ENCODE measurements around the gene FCGR1A. TPM values are rescaled to one million over a fixed set of nuclear protein-coding genes. Genes with fewer than 3 reads are reported as not detected.
"Not testable (repeated sequence)": the region's sequence is repeated elsewhere in the genome, so short reads cannot be mapped to it uniquely, and the experiment has no call there.

The FCGR1A gene
- not detected in 2 replicates for total RNA-seq (2012; rRNA removed)
- polyA plus RNA-seq (2012; rRNA removed): not detected in 2 replicates
- not detected in 2 replicates for polyA plus RNA-seq (2012; cell fraction: cytosol; rRNA removed)
- polyA plus RNA-seq (2012; cell fraction: nucleus; rRNA removed; ENCODE audit: low replicate concordance): not detected in 2 replicates
- not detected for Bru-seq, nascent RNA
- BruChase-seq, experiment 1, labeled RNA remaining after a 6-hour chase: not detected
- not detected for BruChase-seq, experiment 2, labeled RNA remaining after a 2-hour chase
- long read RNA-seq: 0 reads

- DNase-seq; H3K9me3 ChIP-seq (ENCODE audit: control insufficient read depth, insufficient read depth, low read length); intact Hi-C loops (cut with micrococcal nuclease); H3K18ac ChIP-seq (ENCODE audit: low read depth, low read length); H3K56ac ChIP-seq (ENCODE audit: extremely low read depth, insufficient read depth, low read length); ATAC-seq (ENCODE audit: low read depth); H2AK9ac ChIP-seq (replicated peaks; ENCODE audit: low read depth, low read length, poor library complexity); H2BK5ac ChIP-seq (ENCODE audit: low read depth, low read length, poor library complexity, severe bottlenecking); H2BK120ac ChIP-seq (ENCODE audit: low read depth, low read length); H3K36me3 ChIP-seq (ENCODE audit: control insufficient read depth, insufficient read depth, low read length); H3K4me3 ChIP-seq (ENCODE audit: insufficient read depth, low read depth, low read length); dilution Hi-C loops (cut with HindIII; ENCODE audit: low sequenced_read_pairs, unreplicated experiment); H3K27ac ChIP-seq (ENCODE audit: insufficient read depth, low read length); H3K27me3 ChIP-seq (ENCODE audit: control insufficient read depth, insufficient read depth, low read length); H4K20me1 ChIP-seq (ENCODE audit: insufficient read depth, low read length); H4K5ac ChIP-seq (ENCODE audit: low read depth, low read length); H4K91ac ChIP-seq (ENCODE audit: insufficient read depth, low read depth, low read length); H2BK20ac ChIP-seq (ENCODE audit: low read depth, low read length); H3K4me2 ChIP-seq (ENCODE audit: low read depth, low read length); POLR2A ChIA-PET (ENCODE audit: unreplicated experiment); H3K4me1 ChIP-seq (ENCODE audit: control insufficient read depth, insufficient read depth, low read length); in situ Hi-C loops (cut with MboI; ENCODE audit: low sequenced_read_pairs); CTCF ChIA-PET; H3K9ac ChIP-seq (ENCODE audit: low read depth, low read length); BruUV-seq (replicated peaks); H3K9me1 ChIP-seq (ENCODE audit: insufficient read depth, low read length); H3K79me1 ChIP-seq (ENCODE audit: low read depth in 1 of 2, low read length in 2 of 2); H3K14ac ChIP-seq (replicated peaks; ENCODE audit: low read depth, low read length); H3K4ac ChIP-seq (ENCODE audit: low read depth, low read length); H4K8ac ChIP-seq (ENCODE audit: low read depth in 2 of 2, low read length in 2 of 2); H2BK15ac ChIP-seq (ENCODE audit: low read depth, low read length); H3K23ac ChIP-seq (ENCODE audit: low read depth, low read length); H2AFZ ChIP-seq (replicated peaks; ENCODE audit: low read length, poor library complexity); H2AK5ac ChIP-seq (ENCODE audit: low read depth, low read length): not testable (repeated sequence)
- no CpG with 5 or more reads among the region's 2 CpGs for WGBS, 2 experiments (ENCODE audit: extremely low coverage in 2 of 2, insufficient read length in 1 of 2)
These were observed at the start of gene FCGR1A for GRCh38 chr1:149782600-149782999. Gene FCGR1A (plus strand): TSS chr1:149782694. CDS start chr1:149782744, 50 bp downstream.

DNA sequence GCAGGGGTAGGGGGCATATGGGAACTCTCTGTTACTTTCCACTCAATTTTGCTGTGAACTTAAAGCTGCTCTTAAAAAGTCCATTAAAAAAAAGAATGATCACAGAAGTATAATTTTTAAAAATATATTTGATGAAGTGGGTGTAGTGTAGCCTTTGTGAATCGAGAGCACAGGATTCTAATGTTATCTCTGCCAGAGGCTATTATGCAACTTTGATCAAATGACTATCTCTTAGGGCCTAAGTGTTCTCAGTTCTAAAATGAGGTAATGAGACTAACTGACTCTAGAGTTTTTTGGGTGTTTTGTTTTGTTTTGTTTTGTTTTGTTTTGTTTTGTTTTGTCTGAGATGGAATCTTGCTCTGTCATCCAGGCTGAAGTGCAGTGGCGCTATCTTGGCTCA, 49.7 kb upstream of the FCGR1A start:
- H3K9ac ChIP-seq (ENCODE audit: low read depth, low read length); dilution Hi-C loops (cut with HindIII; ENCODE audit: low sequenced_read_pairs, unreplicated experiment); H3K27me3 ChIP-seq (ENCODE audit: control insufficient read depth, insufficient read depth, low read length); H2BK5ac ChIP-seq (ENCODE audit: low read depth, low read length, poor library complexity, severe bottlenecking); ATAC-seq (ENCODE audit: low read depth); BruUV-seq (replicated peaks); H3K4ac ChIP-seq (ENCODE audit: low read depth, low read length); H3K14ac ChIP-seq (replicated peaks; ENCODE audit: low read depth, low read length); H4K8ac ChIP-seq (ENCODE audit: low read depth in 2 of 2, low read length in 2 of 2); H3K79me1 ChIP-seq (ENCODE audit: low read depth in 1 of 2, low read length in 2 of 2); H2BK20ac ChIP-seq (ENCODE audit: low read depth, low read length); H3K18ac ChIP-seq (ENCODE audit: low read depth, low read length); H3K4me1 ChIP-seq (ENCODE audit: control insufficient read depth, insufficient read depth, low read length); intact Hi-C loops (cut with micrococcal nuclease); H2AK9ac ChIP-seq (replicated peaks; ENCODE audit: low read depth, low read length, poor library complexity); H2AFZ ChIP-seq (replicated peaks; ENCODE audit: low read length, poor library complexity); H2BK120ac ChIP-seq (ENCODE audit: low read depth, low read length); H4K91ac ChIP-seq (ENCODE audit: insufficient read depth, low read depth, low read length); H3K56ac ChIP-seq (ENCODE audit: extremely low read depth, insufficient read depth, low read length); H3K23ac ChIP-seq (ENCODE audit: low read depth, low read length); in situ Hi-C loops (cut with MboI; ENCODE audit: low sequenced_read_pairs); POLR2A ChIA-PET (ENCODE audit: unreplicated experiment); H3K4me2 ChIP-seq (ENCODE audit: low read depth, low read length); H3K4me3 ChIP-seq (ENCODE audit: insufficient read depth, low read depth, low read length); H3K27ac ChIP-seq (ENCODE audit: insufficient read depth, low read length); H2BK15ac ChIP-seq (ENCODE audit: low read depth, low read length); H2AK5ac ChIP-seq (ENCODE audit: low read depth, low read length); DNase-seq; H4K5ac ChIP-seq (ENCODE audit: low read depth, low read length); CTCF ChIA-PET; H4K20me1 ChIP-seq (ENCODE audit: insufficient read depth, low read length); H3K9me3 ChIP-seq (ENCODE audit: control insufficient read depth, insufficient read depth, low read length); H3K36me3 ChIP-seq (ENCODE audit: control insufficient read depth, insufficient read depth, low read length); H3K9me1 ChIP-seq (ENCODE audit: insufficient read depth, low read length): not testable (repeated sequence)
- no CpG with 5 or more reads among the region's 2 CpGs for WGBS, 2 experiments (ENCODE audit: extremely low coverage in 2 of 2, insufficient read length in 1 of 2)

All from IMR-90 (cell line).